Esophagus muscularis mucosa (tissue), 4 donors: ENCODE data around the gene MAPK11.

ENCODE experiments used
- CTCF ChIP-seq, 3 experiments: fragments of 200-600 bp in 2 of 3; fragments of 450-650 bp in 1 of 3; sonication (generic) in 2 of 3; IDR thresholded peaks; one replicate each; pipeline ENCODE4 v1.5.1; 2017 to 2019; ENCODE audit warnings: antibody characterized with exemption in 3 of 3, mild to moderate bottlenecking in 2 of 3, moderate library complexity in 1 of 3
- EP300 ChIP-seq: sonication (generic); formaldehyde crosslinking; IDR thresholded peaks from one replicate; pipeline ENCODE4 v1.6.1; 2017; ENCODE audit warnings: antibody characterized with exemption
- POLR2A ChIP-seq: fragments of 450-650 bp; IDR thresholded peaks from one replicate; pipeline ENCODE4 v1.6.1; 2017; ENCODE audit warnings: antibody characterized with exemption, moderate library complexity, mild to moderate bottlenecking, low read depth

GRCh38 chr22:50317178-50317577 is 47.0 kb upstream of the MAPK11 start:
- no peak for TF ChIP-seq POLR2A
- no peak for TF ChIP-seq CTCF (IDR thresholded peaks at IDR 0.05)
- TF ChIP-seq EP300: no peak
